Suprapubic skin (tissue), 4 donors: ENCODE results near the gene NUP93. TPM values are rescaled to one million over a fixed set of nuclear protein-coding genes. Genes with fewer than 3 reads are reported as not detected.
"Not testable (repeated sequence)": the region's sequence is repeated elsewhere in the genome, so short reads cannot be mapped to it uniquely, and the experiment has no call there.

Source experiments
- DNase-seq, 2 donors: peaks; one replicate each; pipeline ENCODE4 v3.0.0-alpha.2; 2019; ENCODE audit warnings: low spot score in 2 of 2
- H3K27ac ChIP-seq: fragments of 200-600 bp; sonication (generic); one replicate; pipeline ENCODE4 v1.5.1; 2019
- H3K27me3 ChIP-seq: fragments of 200-600 bp; sonication (generic); one replicate; pipeline ENCODE4 v1.5.1; 2019
- H3K36me3 ChIP-seq: fragments of 200-600 bp; sonication (generic); one replicate; pipeline ENCODE4 v1.5.1; 2019
- H3K4me1 ChIP-seq: fragments of 200-600 bp; sonication (generic); one replicate; pipeline ENCODE4 v1.5.1; 2019
- H3K4me3 ChIP-seq: fragments of 200-600 bp; sonication (generic); one replicate; pipeline ENCODE4 v1.5.1; 2019; ENCODE audit warnings: mild to moderate bottlenecking
- H3K9me3 ChIP-seq: fragments of 200-600 bp; sonication (generic); one replicate; pipeline ENCODE4 v1.5.1; 2019
- CTCF ChIP-seq, 2 donors: fragments of 200-600 bp in 1 of 2; fragments of 450-650 bp in 1 of 2; sonication (generic) in 1 of 2; IDR thresholded peaks; one replicate each; pipeline ENCODE4 v1.5.1; 2016 to 2019; ENCODE audit warnings: antibody characterized with exemption in 2 of 2, mild to moderate bottlenecking in 1 of 2, moderate library complexity in 1 of 2
- EP300 ChIP-seq: sonication (generic); formaldehyde crosslinking; IDR thresholded peaks from one replicate; pipeline ENCODE4 v1.6.1; 2017; ENCODE audit warnings: antibody characterized with exemption
- POLR2A ChIP-seq, 2 donors: fragments of 450-650 bp; IDR thresholded peaks; one replicate each; pipeline ENCODE4 v1.6.1; 2017; ENCODE audit warnings: antibody characterized with exemption in 2 of 2, mild to moderate bottlenecking in 2 of 2, moderate library complexity in 2 of 2
- POLR2AphosphoS5 ChIP-seq, 3 donors: sonication (generic); formaldehyde crosslinking; IDR thresholded peaks; one replicate each; pipeline ENCODE4 v1.6.1; 2017; ENCODE audit warnings: antibody characterized with exemption in 3 of 3
- WGBS: methylation state at CpG from one replicate; pipeline ENCODE4 v1.1.5; 2018; 5-methylcytosine and 5-hydroxymethylcytosine counted together
- total RNA-seq, 4 donors: library from RNA; depleted of rRNA; stranded (reverse); fragments of >200 nt; gene quantifications; one replicate each; pipeline ENCODE4 v1.1.0, GENCODE V29; 2016

NUP93 gene
- total RNA-seq, 4 donors from 2014 or later, result 27.9 to 56.6 (median 44.1) TPM

DNA sequence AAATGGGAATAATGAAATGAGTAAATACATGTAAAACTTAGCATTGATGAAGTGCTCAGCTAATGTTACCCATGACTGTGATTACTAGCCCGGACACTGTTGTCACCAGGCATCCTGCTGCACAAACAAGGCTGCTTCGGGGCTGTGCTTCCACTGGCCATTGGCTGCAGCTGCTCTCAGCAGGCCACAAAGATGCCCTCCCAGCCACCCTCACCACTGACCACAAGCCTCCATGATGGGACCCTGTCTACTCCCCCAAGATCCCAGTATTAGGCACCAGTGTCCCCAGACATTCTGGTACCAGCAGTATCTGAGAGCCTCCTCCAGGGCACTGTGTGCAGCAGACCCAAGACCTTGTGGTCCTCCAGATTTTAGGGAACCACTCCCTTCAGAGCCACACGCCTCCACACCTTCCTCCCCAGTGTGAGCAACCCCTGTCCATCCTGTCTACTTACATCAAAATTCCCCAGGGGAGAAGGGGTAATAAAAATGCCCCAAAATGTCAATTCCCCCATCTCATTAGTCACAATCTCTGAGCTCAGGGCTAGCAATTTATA is 19.7 kb upstream of the NUP93 start:
- no peak for TF ChIP-seq POLR2A (IDR thresholded peaks at IDR 0.05)
- TF ChIP-seq EP300, result no peak
- no peak for TF ChIP-seq CTCF (IDR thresholded peaks at IDR 0.05)
- no peak for TF ChIP-seq POLR2AphosphoS5 (IDR thresholded peaks at IDR 0.05)
- WGBS, result 77% methylated on average over 3 of the region's 3 CpGs
- H3K27me3 ChIP-seq, result no peaks in the 10 kb centered on the region
- DNase-seq, result no peak
- no peak overlapping the region for H3K27ac ChIP-seq
- no peaks in the 10 kb centered on the region for H3K9me3 ChIP-seq
- H3K36me3 ChIP-seq, result no peaks in the 10 kb centered on the region
- no peak overlapping the region for H3K4me3 ChIP-seq
- peaks cover 3% of the 10 kb centered on the region for H3K4me1 ChIP-seq

DNA sequence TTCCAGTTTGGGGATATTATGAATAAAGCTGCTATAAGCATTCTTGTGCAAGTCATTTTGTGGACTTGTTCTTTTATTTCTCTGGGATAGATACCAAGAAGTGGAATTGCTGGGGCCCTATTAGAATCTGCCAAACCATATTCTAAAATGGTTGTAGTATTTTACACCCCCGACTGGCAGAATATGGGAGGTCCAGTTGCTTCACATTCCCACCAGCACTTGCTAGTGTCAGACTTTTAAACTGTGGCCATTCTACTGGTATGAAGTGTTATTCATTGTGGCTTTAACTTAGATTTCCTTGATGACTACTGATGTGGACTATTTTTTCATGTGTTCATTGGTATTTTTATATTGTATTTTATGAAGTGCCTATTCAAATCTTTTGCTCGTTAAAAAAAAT is 18.1 kb upstream of the NUP93 start:
- H3K9me3 ChIP-seq, result no peaks in the 10 kb centered on the region
- no peak for TF ChIP-seq CTCF (IDR thresholded peaks at IDR 0.05)
- no peak for TF ChIP-seq POLR2AphosphoS5 (IDR thresholded peaks at IDR 0.05)
- no peak for TF ChIP-seq EP300
- TF ChIP-seq POLR2A (IDR thresholded peaks at IDR 0.05), result no peak
- no peaks in the 10 kb centered on the region for H3K27me3 ChIP-seq
- no peaks in the 10 kb centered on the region for H3K36me3 ChIP-seq
- H3K4me3 ChIP-seq, result no peak overlapping the region
- DNase-seq, result no peak
- H3K27ac ChIP-seq, result no peak overlapping the region
- WGBS, result 89% methylated on average over 2 of the region's 2 CpGs
- peaks cover 3% of the 10 kb centered on the region for H3K4me1 ChIP-seq

DNA sequence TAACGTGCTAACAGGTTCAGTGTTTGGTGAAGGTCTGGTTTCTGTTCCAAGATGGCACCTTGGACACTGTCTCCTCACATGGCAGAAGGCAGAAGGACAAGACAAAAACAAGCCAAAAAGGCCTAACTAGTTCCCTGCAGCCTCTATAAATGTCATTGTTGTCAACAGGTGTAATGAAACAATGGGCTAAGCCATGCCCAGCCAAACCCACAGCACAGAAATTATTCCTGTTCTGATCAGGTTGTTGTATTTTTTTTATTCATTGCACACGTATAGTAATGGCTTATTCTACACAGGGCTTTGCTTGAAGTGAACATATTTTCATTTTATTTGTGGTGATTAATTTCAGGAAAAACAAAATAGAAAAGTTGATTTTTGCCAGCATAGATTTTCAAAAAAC is 16.1 kb upstream of the NUP93 start:
- WGBS, result 86% methylated on average over 2 of the region's 2 CpGs
- no peaks in the 10 kb centered on the region for H3K4me1 ChIP-seq
- no peaks in the 10 kb centered on the region for H3K36me3 ChIP-seq
- no peak overlapping the region for H3K27ac ChIP-seq
- TF ChIP-seq EP300, result no peak
- no peak for TF ChIP-seq POLR2AphosphoS5 (IDR thresholded peaks at IDR 0.05)
- no peak for TF ChIP-seq POLR2A (IDR thresholded peaks at IDR 0.05)
- TF ChIP-seq CTCF (IDR thresholded peaks at IDR 0.05), result no peak
- H3K9me3 ChIP-seq, result no peaks in the 10 kb centered on the region
- no peaks in the 10 kb centered on the region for H3K27me3 ChIP-seq
- no peak overlapping the region for H3K4me3 ChIP-seq
- no peak for DNase-seq

DNA sequence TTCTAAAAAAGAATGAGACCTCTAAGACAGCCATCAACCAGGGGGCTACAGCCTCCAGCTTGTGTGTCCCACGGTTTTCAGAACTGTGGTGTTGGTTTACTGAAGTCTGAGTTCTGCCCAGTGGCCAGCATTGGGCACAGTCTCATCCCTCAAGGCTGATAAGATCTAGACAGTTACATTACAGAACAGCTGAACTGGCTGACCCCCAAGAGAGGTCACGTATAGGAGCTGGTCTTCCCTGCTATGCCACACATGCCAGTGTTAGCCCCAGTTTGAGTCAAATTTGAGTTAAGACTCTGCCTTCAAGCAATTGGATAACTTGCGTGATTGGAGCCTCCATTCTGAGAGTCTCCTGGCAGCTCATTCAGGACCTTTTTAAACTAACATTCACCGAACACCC is 14.8 kb upstream of the NUP93 start:
- Histone ChIP-seq H3K4me3 (no peak overlapping the region), H3K27ac (no peak overlapping the region), H3K9me3 (no peaks in the 10 kb centered on the region), H3K36me3 (no peaks in the 10 kb centered on the region), H3K4me1 (no peaks in the 10 kb centered on the region), H3K27me3 (no peaks in the 10 kb centered on the region)
- 78% methylated on average over 4 of the region's 4 CpGs for WGBS
- no peak for DNase-seq
- TF ChIP-seq POLR2AphosphoS5 (IDR thresholded peaks at IDR 0.05), result no peak
- TF ChIP-seq POLR2A (IDR thresholded peaks at IDR 0.05), result no peak
- TF ChIP-seq CTCF (IDR thresholded peaks at IDR 0.05), result no peak
- TF ChIP-seq EP300, result no peak

- Histone ChIP-seq H3K4me3 (no peak overlapping the region), H3K4me1 (no peaks in the 10 kb centered on the region), H3K27ac (no peak overlapping the region), H3K36me3 (no peaks in the 10 kb centered on the region), H3K27me3 (no peaks in the 10 kb centered on the region), H3K9me3 (no peaks in the 10 kb centered on the region)
- 62% methylated on average over 3 of the region's 3 CpGs for WGBS
- no peak for DNase-seq
- no peak for TF ChIP-seq CTCF (IDR thresholded peaks at IDR 0.05)
- no peak for TF ChIP-seq POLR2A (IDR thresholded peaks at IDR 0.05)
- TF ChIP-seq POLR2AphosphoS5 (IDR thresholded peaks at IDR 0.05), result no peak
- TF ChIP-seq EP300, result no peak
These were observed 13.2 kb upstream of the NUP93 start for GRCh38 chr16:56716761-56717160.

- not testable (repeated sequence) for DNase-seq, H3K36me3 ChIP-seq, H3K9me3 ChIP-seq, H3K4me1 ChIP-seq, H3K27me3 ChIP-seq, H3K27ac ChIP-seq, H3K4me3 ChIP-seq
- WGBS, result 71% methylated on average over 2 of the region's 2 CpGs
These were observed 12.4 kb upstream of the NUP93 start for GRCh38 chr16:56717532-56717931.
